ENCODE data around the gene CPTP. TPM values are rescaled to one million over a fixed set of nuclear protein-coding genes. Genes with fewer than 3 reads are reported as not detected.

CPTP gene
- total RNA-seq, 1 experiment from 2014 or later = 16.8 TPM

- Mint-ChIP-seq H3K27me3 (ENCODE audit: insufficient read depth, unreplicated experiment) (no peaks in the 10 kb centered on the region), H3K9me3 (ENCODE audit: unreplicated experiment) (no peaks in the 10 kb centered on the region), H3K36me3 (ENCODE audit: insufficient read depth, unreplicated experiment) (peaks cover 10% of the 10 kb centered on the region), H3K4me3 (ENCODE audit: unreplicated experiment) (peak overlapping the region; percentile 85), H3K27ac (ENCODE audit: unreplicated experiment) (peak overlapping the region; percentile 93), H3K4me1 (ENCODE audit: low read depth, unreplicated experiment) (no peaks in the 10 kb centered on the region)
- CTCF ChIA-PET = interaction anchor here (1.3 kb wide), 1 partner anchor 28 kb away, joined by 4 read pairs; no protein-coding TSS in a partner anchor
- POLR2A ChIA-PET = no interaction called here
- BruUV-seq (replicated peaks) = no TSS peak
- Histone ChIP-seq H3K9me3 (no peaks in the 10 kb centered on the region), H3K36me3 (ENCODE audit: control insufficient read depth, insufficient read depth, low read length) (no peaks in the 10 kb centered on the region), H3K4me1 (peaks cover 6% of the 10 kb centered on the region), H3K27me3 (replicated peaks; ENCODE audit: control insufficient read depth, insufficient read depth, low read length) (no peaks in the 10 kb centered on the region), H3K4me3 (ENCODE audit: low read depth, low read length) (no peak overlapping the region)
- no peak for TF ChIP-seq CTCF (IDR thresholded peaks at IDR 0.05; ENCODE audit: insufficient read depth in 1 of 2, low read depth in 1 of 2, low read length in 1 of 2, severe bottlenecking in 1 of 2, unreplicated experiment in 1 of 2)
- no peak for DNase-seq
- intact Hi-C loops (cut with micrococcal nuclease; ENCODE audit: unreplicated experiment) = no loop called here
Measured at GRCh38 chr1:1376551-1377226, 52.1 kb downstream of the CPTP start.

GRCh38 chr1:1377540-1378205 is 53.1 kb downstream of the CPTP start:
- Mint-ChIP-seq H3K4me1 (ENCODE audit: low read depth, unreplicated experiment) (no peaks in the 10 kb centered on the region), H3K4me3 (ENCODE audit: unreplicated experiment) (no peak overlapping the region), H3K27me3 (ENCODE audit: insufficient read depth, unreplicated experiment) (no peaks in the 10 kb centered on the region), H3K9me3 (ENCODE audit: unreplicated experiment) (peaks cover 5% of the 10 kb centered on the region), H3K36me3 (ENCODE audit: insufficient read depth, unreplicated experiment) (peaks cover 10% of the 10 kb centered on the region), H3K27ac (ENCODE audit: unreplicated experiment) (no peak overlapping the region)
- Histone ChIP-seq H3K4me3 (ENCODE audit: low read depth, low read length) (no peak overlapping the region), H3K27me3 (replicated peaks; ENCODE audit: control insufficient read depth, insufficient read depth, low read length) (no peaks in the 10 kb centered on the region), H3K4me1 (peaks cover 6% of the 10 kb centered on the region), H3K36me3 (ENCODE audit: control insufficient read depth, insufficient read depth, low read length) (no peaks in the 10 kb centered on the region), H3K9me3 (no peaks in the 10 kb centered on the region)
- no TSS peak for BruUV-seq (replicated peaks)
- DNase-seq = no peak
- no peak for TF ChIP-seq CTCF (IDR thresholded peaks at IDR 0.05; ENCODE audit: insufficient read depth in 1 of 2, low read depth in 1 of 2, low read length in 1 of 2, severe bottlenecking in 1 of 2, unreplicated experiment in 1 of 2)
- intact Hi-C loops (cut with micrococcal nuclease; ENCODE audit: unreplicated experiment) = no loop called here
- CTCF ChIA-PET = no interaction called here
- POLR2A ChIA-PET = no interaction called here

Small RNA genes within 50 kb of the gene (microRNA-seq; reads per million reads assigned to microRNA genes)
- gene MIR6726 (1.5 reads per million), gene MIR6727 (0.93 reads per million), gene MIR6808 (1.1 reads per million)

Other genes with a start within 250 kb of the CPTP start
- gene C1orf159, start 208.7 kb upstream of the CPTP start, total RNA-seq (2022) = 12.9 and 14.0 TPM in 2 replicates
- gene TTLL10, start 150.9 kb upstream of the CPTP start, total RNA-seq (2022) = 0.29 and 1.2 TPM in 2 replicates
- gene TNFRSF18, start 118.2 kb upstream of the CPTP start, total RNA-seq (2022) = not detected in 2 replicates
- not detected in 2 replicates for gene TNFRSF4, start 110.6 kb upstream of the CPTP start, total RNA-seq (2022)
- gene SDF4, start 92.8 kb upstream of the CPTP start, total RNA-seq (2022) = 138 and 140 TPM in 2 replicates
- 24.8 and 25.3 TPM in 2 replicates for gene B3GALT6, start 92.6 kb upstream of the CPTP start, total RNA-seq (2022)
- gene C1QTNF12, start 78.1 kb upstream of the CPTP start, total RNA-seq (2022) = 3.4 and 3.7 TPM in 2 replicates
- 57.2 and 62.7 TPM in 2 replicates for gene UBE2J2, start 50.9 kb upstream of the CPTP start, total RNA-seq (2022)
- 1.0 and 2.8 TPM in 2 replicates for gene SCNN1D, start 44.4 kb upstream of the CPTP start, total RNA-seq (2022)
- gene ACAP3, start 16.9 kb upstream of the CPTP start, total RNA-seq (2022) = 46.6 and 48.5 TPM in 2 replicates
- gene PUSL1, start 16.2 kb upstream of the CPTP start, total RNA-seq (2022) = 39.8 and 43.8 TPM in 2 replicates
- gene INTS11, start 142 bp upstream of the CPTP start, total RNA-seq (2022) = 103 and 115 TPM in 2 replicates
- gene TAS1R3, start 6.5 kb downstream of the CPTP start, total RNA-seq (2022) = 0.09 and 0.29 TPM in 2 replicates
- 40.6 and 43.0 TPM in 2 replicates for gene DVL1, start 24.6 kb downstream of the CPTP start, total RNA-seq (2022)
- 4.9 and 5.0 TPM in 2 replicates for gene MXRA8, start 33.8 kb downstream of the CPTP start, total RNA-seq (2022)
- gene AURKAIP1, start 50.4 kb downstream of the CPTP start, total RNA-seq (2022) = 187 and 200 TPM in 2 replicates
- gene CCNL2, start 74.5 kb downstream of the CPTP start, total RNA-seq (2022) = 145 and 147 TPM in 2 replicates
- 109 and 110 TPM in 2 replicates for gene MRPL20, start 82.5 kb downstream of the CPTP start, total RNA-seq (2022)
- gene ANKRD65, start 96.5 kb downstream of the CPTP start, total RNA-seq (2022) = 1.6 and 3.2 TPM in 2 replicates
- 73.7 and 74.7 TPM in 2 replicates for gene VWA1, start 110.9 kb downstream of the CPTP start, total RNA-seq (2022)
- gene ATAD3C, start 124.9 kb downstream of the CPTP start, total RNA-seq (2022) = 0.84 and 0.95 TPM in 2 replicates
- 48.1 and 54.7 TPM in 2 replicates for gene ATAD3B, start 147.0 kb downstream of the CPTP start, total RNA-seq (2022)
- 58.6 and 67.3 TPM in 2 replicates for gene ATAD3A, start 187.4 kb downstream of the CPTP start, total RNA-seq (2022)
- gene TMEM240, start 215.8 kb downstream of the CPTP start, total RNA-seq (2022) = 1.0 and 1.2 TPM in 2 replicates